Tibial nerve (tissue), 4 donors: ENCODE measurements around the gene CDCP2. TPM values are rescaled to one million over a fixed set of nuclear protein-coding genes. Genes with fewer than 3 reads are reported as not detected.

Source experiments
- DNase-seq, 2 donors: peaks; one replicate each; pipeline ENCODE4 v3.0.0-alpha.2; 2019; ENCODE audit warnings: low spot score in 2 of 2
- H3K27ac ChIP-seq, 4 donors: fragments of 200-600 bp; sonication (generic) in 3 of 4; one replicate each; pipeline ENCODE4 v1.5.1; 2017 to 2019; ENCODE audit warnings: mild to moderate bottlenecking in 1 of 4
- H3K27me3 ChIP-seq, 2 donors: fragments of 200-600 bp; sonication (generic) in 1 of 2; one replicate each; pipeline versions ENCODE4 v1.5.1 to v1.6.0; 2017 to 2019
- H3K36me3 ChIP-seq, 3 donors: fragments of 200-600 bp; sonication (generic); one replicate each; pipeline ENCODE4 v1.5.1; 2018 to 2019
- H3K4me1 ChIP-seq, 4 donors: fragments of 200-600 bp; sonication (generic) in 3 of 4; one replicate each; pipeline ENCODE4 v1.5.1; 2017 to 2019
- H3K4me3 ChIP-seq, 4 donors: fragments of 200-600 bp; sonication (generic) in 3 of 4; one replicate each; pipeline ENCODE4 v1.5.1; 2017 to 2019; ENCODE audit warnings: mild to moderate bottlenecking in 1 of 4, moderate library complexity in 1 of 4
- H3K9me3 ChIP-seq, 4 donors: fragments of 200-600 bp; sonication (generic) in 3 of 4; one replicate each; pipeline ENCODE4 v1.5.1; 2017 to 2019
- CTCF ChIP-seq, 5 experiments: fragments of 200-600 bp in 3 of 5; fragments of 450-650 bp in 2 of 5; sonication (generic) in 3 of 5; IDR thresholded peaks; one replicate each; pipeline ENCODE4 v1.5.1; 2016 to 2019; ENCODE audit warnings: antibody characterized with exemption in 5 of 5, mild to moderate bottlenecking in 3 of 5, moderate library complexity in 2 of 5
- EP300 ChIP-seq, 2 donors: sonication (generic); formaldehyde crosslinking; IDR thresholded peaks; one replicate each; pipeline ENCODE4 v1.6.1; 2017; ENCODE audit warnings: antibody characterized with exemption in 2 of 2, mild to moderate bottlenecking in 1 of 2
- POLR2A ChIP-seq, 2 donors: fragments of 450-650 bp; IDR thresholded peaks; one replicate each; pipeline ENCODE4 v1.6.1; 2017; ENCODE audit warnings: antibody characterized with exemption in 2 of 2, mild to moderate bottlenecking in 2 of 2, moderate library complexity in 2 of 2
- WGBS, 2 donors: methylation state at CpG; one replicate each; pipeline ENCODE4 v1.1.5; 2018; 5-methylcytosine and 5-hydroxymethylcytosine counted together
- total RNA-seq, 4 donors: library from RNA; depleted of rRNA; stranded (reverse); fragments of >200 nt; gene quantifications; one replicate each; pipeline ENCODE4 v1.1.0, GENCODE V29; 2016

Gene CDCP2
- total RNA-seq, 4 donors from 2014 or later, result 0.30 to 0.44 TPM; not detected in 2

GRCh38 chr1:54126271-54126815 is 26.5 kb downstream of the CDCP2 start:
- 72 to 85% methylated on average over 3 of the region's 3 CpGs for WGBS, 2 donors
- Histone ChIP-seq H3K27ac (no peak overlapping the region), H3K27me3 (no peaks in the 10 kb centered on the region), H3K36me3 (no peaks in the 10 kb centered on the region), H3K4me3 (no peak overlapping the region), H3K4me1 (peaks cover 0 to 8% (median 4%) of the 10 kb centered on the region in 4 donors), H3K9me3 (no peaks in the 10 kb centered on the region)
- TF ChIP-seq EP300 (IDR thresholded peaks at IDR 0.05) (no peak), POLR2A (IDR thresholded peaks at IDR 0.05) (no peak), CTCF (IDR thresholded peaks at IDR 0.05) (no peak)
- DNase-seq, result no peak

GRCh38 chr1:54125386-54126070 is 27.3 kb downstream of the CDCP2 start:
- H3K4me1 ChIP-seq, result peaks cover 0 to 13% (median 8%) of the 10 kb centered on the region in 4 donors
- DNase-seq, result no peak
- TF ChIP-seq CTCF (IDR thresholded peaks at IDR 0.05), result peak in 3 of 5 experiments; percentile 3 to 21 (median 10)
- no peak for TF ChIP-seq POLR2A (IDR thresholded peaks at IDR 0.05)
- no peak for TF ChIP-seq EP300 (IDR thresholded peaks at IDR 0.05)
- H3K4me3 ChIP-seq, result no peak overlapping the region
- 82% methylated on average over 7 to 8 of the region's 8 CpGs for WGBS, 2 donors
- no peaks in the 10 kb centered on the region for H3K9me3 ChIP-seq
- no peak overlapping the region for H3K27ac ChIP-seq
- no peaks in the 10 kb centered on the region for H3K27me3 ChIP-seq
- no peaks in the 10 kb centered on the region for H3K36me3 ChIP-seq

- Histone ChIP-seq H3K27me3 (no peaks in the 10 kb centered on the region), H3K36me3 (no peaks in the 10 kb centered on the region), H3K4me1 (peaks cover 0 to 13% (median 8%) of the 10 kb centered on the region in 4 donors), H3K27ac (no peak overlapping the region), H3K4me3 (no peak overlapping the region), H3K9me3 (no peaks in the 10 kb centered on the region)
- TF ChIP-seq POLR2A (IDR thresholded peaks at IDR 0.05) (no peak), CTCF (IDR thresholded peaks at IDR 0.05) (no peak), EP300 (IDR thresholded peaks at IDR 0.05) (no peak)
- DNase-seq, result no peak
- 88 to 93% methylated on average over 7 of the region's 7 CpGs for WGBS, 2 donors
Observed at GRCh38 chr1:54124906-54125305, 27.9 kb downstream of the CDCP2 start.

- H3K4me1 ChIP-seq, result peaks cover 0 to 13% (median 8%) of the 10 kb centered on the region in 4 donors
- no peak overlapping the region for H3K4me3 ChIP-seq
- no peak overlapping the region for H3K27ac ChIP-seq
- WGBS, 2 donors, result 57 to 61% methylated on average over 9 of the region's 9 CpGs
- H3K9me3 ChIP-seq, result no peaks in the 10 kb centered on the region
- no peak for TF ChIP-seq CTCF (IDR thresholded peaks at IDR 0.05)
- H3K27me3 ChIP-seq, result no peaks in the 10 kb centered on the region
- no peaks in the 10 kb centered on the region for H3K36me3 ChIP-seq
- DNase-seq, result no peak
Observed at GRCh38 chr1:54124472-54124871, 28.3 kb downstream of the CDCP2 start.

- TF ChIP-seq EP300 (IDR thresholded peaks at IDR 0.05), result no peak
- no peak for TF ChIP-seq CTCF (IDR thresholded peaks at IDR 0.05)
- no peak for TF ChIP-seq POLR2A (IDR thresholded peaks at IDR 0.05)
- DNase-seq, result no peak
- Histone ChIP-seq H3K27me3 (no peaks in the 10 kb centered on the region), H3K27ac (no peak overlapping the region), H3K36me3 (no peaks in the 10 kb centered on the region), H3K4me3 (no peak overlapping the region), H3K9me3 (no peaks in the 10 kb centered on the region), H3K4me1 (peaks cover 0 to 13% (median 8%) of the 10 kb centered on the region in 4 donors)
- WGBS, 2 donors, result 93% methylated on average over 8 of the region's 8 CpGs
Observed at GRCh38 chr1:54122992-54123391, 29.8 kb downstream of the CDCP2 start.
